H54 (cell line): ENCODE measurements around the gene EFL1.

ENCODE experiments used
- DNase-seq: peaks from one replicate; pipeline ENCODE4 v3.0.0; 2011; ENCODE audit warnings: low spot score, mixed read lengths; ENCODE audit not compliant: insufficient read length
- FAIRE-seq: peaks from 3 replicates; lab custom pipeline; 2011; peaks lifted over from hg19 to GRCh38; lab: Jason Lieb, UNC
- POLR2A ChIP-seq: IDR thresholded peaks from 2 replicates; pipeline ENCODE4 v1.6.1; 2011; ENCODE audit warnings: low read depth, mild to moderate bottlenecking, low read length

The EFL1 gene

DNA sequence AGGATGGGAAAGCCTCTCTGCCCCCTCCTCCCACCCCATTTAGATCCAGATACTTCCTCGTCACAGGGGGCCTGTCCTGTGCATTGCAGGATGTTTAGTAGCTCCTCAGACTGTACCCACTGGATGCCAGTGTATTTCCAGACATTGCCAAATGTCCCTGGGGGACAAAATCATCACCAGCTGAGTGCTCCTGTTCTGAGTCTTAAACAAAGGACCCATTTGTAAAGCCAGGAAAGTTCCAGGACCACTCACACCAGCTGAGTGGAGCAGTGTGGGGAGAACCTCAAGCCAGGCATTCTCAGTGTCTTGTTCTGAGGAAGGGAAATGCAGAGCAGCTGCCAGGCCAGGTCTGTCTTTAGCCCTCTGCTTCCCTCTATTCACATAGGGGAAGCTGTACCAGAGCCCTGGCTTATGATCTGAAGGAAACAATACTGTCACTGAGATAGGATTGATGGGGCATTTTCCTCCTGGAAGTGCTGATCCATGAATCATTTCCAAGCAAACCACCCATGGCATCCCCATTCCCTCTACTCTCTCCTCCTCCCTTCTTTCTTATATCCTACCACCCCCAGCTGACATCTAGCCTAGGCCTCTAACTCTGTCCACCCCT is 149.3 kb downstream of the EFL1 start:
- DNase-seq: no peak
- FAIRE-seq: no peak
- TF ChIP-seq POLR2A: no peak

DNA sequence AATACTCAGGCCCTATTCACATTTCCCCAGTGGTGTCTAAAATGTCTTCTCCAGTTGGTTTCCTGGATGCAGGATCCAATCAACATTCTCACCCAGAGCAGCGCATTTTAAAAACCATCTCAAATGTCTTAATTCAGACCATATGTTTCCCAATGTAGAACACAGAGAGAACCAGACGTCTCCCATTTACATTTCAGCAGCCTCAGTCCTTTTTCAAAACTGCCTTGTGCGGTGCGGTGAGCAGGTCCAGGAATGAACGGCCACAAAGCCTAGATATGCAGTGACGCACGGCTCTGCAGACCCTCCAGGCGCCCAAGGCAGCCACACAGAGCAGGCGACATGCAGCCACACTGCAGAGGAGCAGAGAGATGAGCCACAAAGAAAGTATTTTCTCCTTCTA is 150.6 kb downstream of the EFL1 start:
- no peak for TF ChIP-seq POLR2A
- FAIRE-seq: no peak
- no peak for DNase-seq

DNA sequence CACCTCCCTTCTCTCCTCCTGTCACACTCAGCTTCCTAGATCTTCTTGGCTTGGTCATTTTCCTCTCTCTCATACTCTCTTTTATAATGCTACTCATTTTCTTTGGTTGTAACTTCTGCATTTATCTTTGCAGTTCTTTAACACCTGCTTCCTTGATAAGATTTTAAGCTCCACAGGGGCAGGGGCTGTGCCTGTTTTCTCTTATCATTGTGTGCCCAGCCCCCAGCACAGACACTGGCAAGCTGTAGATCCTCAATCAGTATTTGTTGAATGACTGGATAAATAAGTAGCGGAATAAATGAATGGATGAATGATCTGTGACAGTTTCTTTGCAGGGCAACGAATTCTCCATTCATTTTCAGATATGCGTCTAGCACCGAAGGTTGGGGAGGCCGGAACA is 152.4 kb downstream of the EFL1 start:
- FAIRE-seq (no peak), DNase-seq (no peak)
- TF ChIP-seq POLR2A: no peak

DNA sequence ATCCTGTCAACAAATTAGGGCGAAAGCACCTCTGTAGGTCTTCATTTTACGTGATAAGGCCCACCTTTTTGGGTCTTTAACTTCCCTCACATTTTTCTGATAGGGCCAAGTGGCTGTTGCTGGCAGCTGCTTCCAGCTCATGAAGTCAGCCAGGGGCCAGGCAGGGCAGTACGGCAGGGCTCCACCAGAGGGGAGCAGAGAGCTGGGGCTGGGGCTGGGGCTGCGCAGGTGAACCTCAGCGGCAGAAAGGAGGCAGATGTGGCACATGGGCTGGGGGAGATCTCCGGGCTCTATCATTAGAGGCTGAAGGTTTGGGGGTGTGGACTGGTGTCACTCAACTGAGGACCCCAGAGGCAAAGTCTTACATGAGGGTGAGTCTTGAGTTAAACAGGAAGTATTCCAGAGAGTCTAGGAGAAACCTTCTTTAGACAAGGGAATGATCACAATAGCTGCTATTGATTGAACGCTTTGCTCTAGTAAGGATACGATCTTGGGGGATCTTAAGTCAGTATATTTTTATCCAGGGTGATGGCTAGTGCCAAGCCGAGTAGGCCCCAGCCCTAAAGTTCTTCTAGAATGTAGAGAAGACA is 153.9 kb downstream of the EFL1 start:
- TF ChIP-seq POLR2A: no peak
- FAIRE-seq (no peak), DNase-seq (peak; percentile 48)

DNA sequence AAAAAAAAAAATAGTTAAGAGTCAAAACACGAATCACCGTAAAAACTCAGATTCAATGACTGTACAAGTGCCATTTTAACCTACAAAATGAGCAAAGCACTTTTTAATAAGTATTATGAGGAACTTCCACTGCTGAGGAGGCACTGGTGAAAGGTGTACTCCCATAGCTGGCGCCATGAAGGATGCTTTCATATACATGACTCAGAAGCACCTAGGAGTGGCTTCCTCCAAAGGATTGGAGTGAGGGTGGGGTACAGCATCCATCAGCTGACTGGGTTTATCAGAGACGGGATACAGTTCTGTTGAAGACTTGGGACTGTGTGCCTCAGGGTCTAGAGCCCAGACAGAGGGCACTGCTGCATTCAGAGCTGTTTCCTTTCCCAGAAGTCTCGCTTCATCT is 155.9 kb downstream of the EFL1 start:
- FAIRE-seq (no peak), DNase-seq (no peak)
- TF ChIP-seq POLR2A: no peak

DNA sequence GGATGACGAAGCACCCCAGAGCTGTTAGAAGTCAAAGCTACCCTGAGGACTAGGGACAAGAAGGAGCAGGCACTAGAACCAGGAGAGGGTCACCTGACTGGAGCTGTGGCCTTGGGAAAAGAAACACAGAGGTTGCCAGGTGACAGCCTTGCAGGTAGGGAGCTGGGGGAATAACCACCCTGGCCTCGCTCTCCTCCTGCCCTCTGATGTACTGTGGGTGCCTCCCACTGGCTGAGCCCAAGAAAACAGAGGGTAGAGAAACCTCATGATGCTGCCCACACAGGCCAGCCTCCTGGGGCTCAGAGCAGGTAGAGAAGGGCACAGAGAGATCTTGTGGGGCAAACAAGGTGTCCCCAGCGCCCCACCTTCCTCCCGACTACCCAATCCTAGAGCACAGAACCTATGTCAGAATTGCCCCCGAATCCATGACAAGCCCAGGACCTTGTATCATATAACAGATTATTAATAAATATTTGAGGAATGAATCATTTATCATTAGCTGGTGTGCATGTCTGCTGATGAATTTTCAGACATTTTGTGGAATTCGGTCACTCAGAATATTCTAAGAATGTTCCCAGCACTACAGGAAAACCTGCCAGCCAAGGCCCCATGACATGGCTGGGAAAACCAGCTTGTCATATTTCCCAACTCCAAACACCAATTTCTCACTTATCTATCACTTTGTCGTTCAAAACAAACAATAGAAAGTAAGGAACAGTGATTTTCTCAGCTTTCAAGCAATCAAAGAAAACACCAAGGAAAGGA is 156.9 kb downstream of the EFL1 start:
- DNase-seq (no peak), FAIRE-seq (no peak)
- no peak for TF ChIP-seq POLR2A

DNA sequence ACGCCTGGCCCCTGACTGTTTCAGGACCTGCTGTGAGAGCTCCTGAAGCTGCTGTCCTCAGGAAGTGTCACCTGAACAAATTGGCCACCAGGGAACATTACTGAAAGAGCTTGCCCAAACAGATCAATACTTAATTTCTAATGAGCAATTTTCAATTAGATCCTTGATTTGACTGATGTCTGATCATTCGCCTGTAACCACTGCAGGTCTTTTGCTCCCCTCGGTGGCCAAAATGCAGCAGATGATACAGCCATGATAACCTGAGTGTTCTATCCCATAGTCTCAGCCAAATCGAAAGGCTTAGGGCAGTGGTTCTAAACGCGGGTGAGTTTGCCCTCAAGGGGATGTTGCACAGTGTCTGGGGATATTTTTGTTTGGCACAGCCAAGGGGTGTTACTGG is 159.1 kb downstream of the EFL1 start:
- TF ChIP-seq POLR2A: no peak
- no peak for FAIRE-seq
- DNase-seq: no peak

DNA sequence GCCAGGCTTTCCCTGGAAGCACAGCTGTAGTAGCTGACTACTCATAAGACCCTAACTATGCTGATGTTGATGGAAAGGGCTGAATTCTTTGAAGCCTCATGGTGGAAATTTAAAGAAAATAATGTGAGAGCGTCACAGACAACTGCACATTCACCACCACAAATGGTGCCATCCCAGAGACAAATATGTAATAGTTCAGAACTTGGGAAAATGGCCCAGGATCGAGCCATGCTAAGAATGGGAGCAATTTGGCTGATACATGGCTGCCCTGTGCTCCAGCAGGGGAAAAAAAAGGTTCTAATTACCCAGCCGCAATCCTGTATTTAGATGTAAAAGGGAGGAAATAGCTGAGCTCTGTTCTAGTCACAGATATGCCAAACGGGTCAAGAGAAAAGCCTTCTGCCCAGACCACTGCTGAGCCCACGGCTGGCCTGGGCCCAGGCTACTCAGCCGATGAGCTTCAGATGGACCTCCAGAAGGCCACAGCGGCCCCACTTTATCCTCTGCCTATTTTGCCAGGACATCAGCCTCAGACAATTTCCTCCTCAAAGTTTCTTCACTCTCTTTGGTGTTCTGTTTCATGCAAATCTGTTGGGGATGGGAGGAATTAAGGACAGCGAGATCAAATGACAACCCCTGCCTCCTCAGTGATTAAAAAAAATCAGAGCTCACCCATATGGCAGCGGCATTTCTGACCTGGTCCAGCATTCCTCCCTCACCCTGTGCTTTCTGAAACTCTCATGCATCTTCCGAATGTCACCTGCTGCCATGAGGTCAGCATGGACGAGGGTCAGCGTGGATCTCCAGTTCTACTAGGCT is 162.2 kb downstream of the EFL1 start:
- DNase-seq: no peak
- no peak for FAIRE-seq
- no peak for TF ChIP-seq POLR2A

DNA sequence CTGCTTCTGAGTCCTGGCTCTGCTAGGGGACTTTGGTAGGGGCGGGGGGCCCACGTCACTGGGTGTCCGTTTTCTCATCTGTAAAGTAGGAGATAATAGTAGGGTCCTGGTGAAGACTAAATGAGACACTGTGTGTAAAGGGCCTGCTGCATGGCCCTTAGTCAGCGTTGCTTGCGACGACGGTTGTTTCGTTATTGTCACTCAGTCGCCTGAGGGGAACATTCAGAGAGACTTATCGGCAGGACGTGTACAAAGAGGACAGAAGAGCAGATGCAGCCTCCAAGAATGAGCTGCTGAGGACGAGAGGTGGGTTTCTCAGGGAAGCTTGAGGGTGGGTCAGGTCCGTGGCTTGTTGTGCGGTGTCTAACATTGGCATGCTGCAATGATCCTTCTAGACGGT is 163.9 kb downstream of the EFL1 start:
- no peak for DNase-seq
- no peak for TF ChIP-seq POLR2A
- FAIRE-seq: no peak

DNA sequence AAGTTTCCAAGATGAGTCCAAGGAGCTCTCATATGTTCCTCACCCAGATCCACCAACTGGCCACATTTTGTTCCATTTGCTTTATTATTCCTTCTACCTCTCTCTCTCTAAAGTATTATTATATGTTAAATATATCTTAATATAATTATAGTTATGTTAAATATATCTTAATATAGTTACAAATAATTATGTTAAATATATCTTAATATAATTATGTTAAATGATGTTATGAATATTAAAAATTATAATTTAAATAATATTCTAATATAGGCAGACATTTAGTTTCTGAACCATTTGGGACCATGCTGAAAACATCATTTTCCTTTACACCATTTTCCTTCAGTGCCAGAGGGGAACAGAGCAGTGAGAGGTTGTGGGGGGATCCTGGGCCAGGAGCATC is 166.7 kb downstream of the EFL1 start:
- FAIRE-seq (no peak), DNase-seq (no peak)
- no peak for TF ChIP-seq POLR2A

DNA sequence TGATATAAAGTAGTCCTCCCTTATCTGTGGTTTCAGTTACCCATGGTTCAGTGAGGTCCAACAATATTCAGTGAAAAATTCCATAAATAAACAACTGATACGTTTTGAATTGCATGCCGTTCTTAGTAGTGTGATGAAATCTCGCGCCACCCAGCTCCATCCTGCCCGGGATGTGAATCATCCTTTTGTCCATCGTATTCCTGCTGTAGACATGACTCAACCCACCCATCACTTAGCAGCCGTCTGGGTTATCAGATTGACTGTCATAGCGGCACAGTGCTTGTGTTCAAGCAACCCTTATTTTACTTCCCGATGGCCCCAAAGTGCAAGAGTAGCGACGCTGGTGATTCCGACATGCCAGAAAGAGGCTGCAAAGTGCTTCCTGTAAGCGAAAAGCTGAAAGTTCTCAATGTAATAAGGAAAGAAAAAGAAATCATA is 168.7 kb downstream of the EFL1 start:
- DNase-seq: peak; percentile 38
- no peak for TF ChIP-seq POLR2A
- FAIRE-seq: no peak

DNA sequence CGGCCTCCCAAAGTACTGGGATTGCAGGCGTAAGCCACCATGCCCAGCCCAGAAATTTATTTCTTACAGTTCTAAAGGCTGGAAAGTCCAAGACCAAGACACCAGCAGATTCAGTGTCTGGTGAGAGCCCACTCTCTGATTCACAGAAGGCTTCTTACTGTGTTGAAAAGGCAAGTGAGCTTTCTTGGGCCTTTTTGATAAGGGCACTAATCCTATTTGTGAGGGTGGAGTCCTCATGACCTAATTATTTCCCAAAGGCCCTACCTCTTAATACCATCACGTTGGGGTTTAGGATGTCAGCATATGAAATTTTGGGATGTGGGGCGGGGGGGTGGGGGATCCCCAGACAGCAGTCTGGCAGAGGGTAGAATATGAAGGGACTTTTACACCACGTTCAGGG is 169.2 kb downstream of the EFL1 start:
- FAIRE-seq (no peak), DNase-seq (no peak)
- no peak for TF ChIP-seq POLR2A

DNA sequence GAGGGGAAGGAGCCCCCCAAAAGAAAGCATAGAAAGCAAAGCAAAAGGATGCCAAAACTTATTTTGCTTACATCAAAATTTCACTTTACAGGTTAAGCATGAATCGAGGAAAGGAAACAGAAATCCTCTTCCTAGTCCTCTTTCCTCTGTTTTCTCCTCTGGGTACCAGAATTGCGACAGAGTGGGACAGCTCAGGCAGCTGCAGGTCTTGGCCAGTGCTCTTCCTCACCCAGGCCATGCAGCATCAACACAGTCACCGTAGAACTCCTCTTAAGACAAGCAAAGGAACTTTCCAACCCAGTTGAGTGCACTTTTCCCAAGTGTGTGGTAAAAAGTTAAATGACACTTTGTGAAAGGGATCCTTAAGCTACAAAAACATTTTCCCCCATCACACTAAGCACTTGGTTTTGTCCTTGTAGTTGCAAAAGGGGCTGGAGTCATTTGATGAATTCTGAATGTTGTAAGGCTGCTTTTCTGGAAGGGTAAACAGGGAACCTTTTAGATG is 170.8 kb downstream of the EFL1 start:
- DNase-seq: no peak
- no peak for FAIRE-seq
- no peak for TF ChIP-seq POLR2A

DNA sequence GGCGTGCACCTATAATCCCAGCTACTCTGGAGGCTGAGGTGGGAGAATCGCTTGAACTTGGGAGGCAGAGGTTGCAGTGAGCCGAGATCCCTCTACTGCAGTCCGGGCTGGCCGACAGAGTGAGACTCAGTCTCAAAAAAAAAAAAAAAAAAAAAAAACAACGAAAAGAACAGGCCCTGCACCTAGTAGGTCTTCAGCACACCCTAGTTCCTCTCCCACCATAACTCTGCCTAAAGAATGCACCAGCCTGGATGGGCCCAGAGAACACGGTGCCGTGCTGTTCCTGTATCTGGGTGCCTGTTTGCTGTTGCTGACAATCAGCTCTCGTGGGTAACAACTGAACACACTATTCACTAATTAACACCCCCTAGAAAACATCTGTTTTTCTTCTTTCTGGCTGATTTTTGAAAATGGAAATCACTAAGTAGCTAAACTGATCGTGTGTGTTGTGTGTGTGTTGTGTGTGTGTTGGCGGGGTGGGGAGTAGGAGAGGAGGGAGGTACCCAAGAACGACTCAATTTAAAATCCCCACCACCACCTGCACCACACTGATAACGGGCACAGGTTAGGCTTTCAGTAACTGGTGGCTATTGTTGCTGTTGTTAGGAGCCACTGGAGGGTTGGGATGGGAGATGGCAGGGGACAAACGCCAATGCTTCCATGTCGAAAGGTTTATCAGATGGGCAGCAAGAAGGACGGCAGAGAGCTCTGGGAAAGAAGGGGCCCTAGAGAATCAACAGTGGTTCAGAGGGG is 176.1 kb downstream of the EFL1 start:
- TF ChIP-seq POLR2A: no peak
- FAIRE-seq (no peak), DNase-seq (no peak)
